BJ (cell line): ENCODE results near the gene PDCD7. TPM values are rescaled to one million over a fixed set of nuclear protein-coding genes. Genes with fewer than 3 reads are reported as not detected.
"Not testable (repeated sequence)": the region's sequence is repeated elsewhere in the genome, so short reads cannot be mapped to it uniquely, and the experiment has no call there.

ENCODE experiments used
- CTCF ChIA-PET: fragments of 350-600 bp; formaldehyde crosslinking; extraction: SDS; loops from one replicate; lab custom pipeline; 2021; ENCODE audit warnings: antibody characterized with exemption, inconsistent platforms; lab: Yijun Ruan, JAX
- POLR2A ChIA-PET: fragments of 300-600 bp; sonication (Branson Sonifier 250); formaldehyde crosslinking; extraction: SDS; loops from one replicate; lab custom pipeline; 2021; ENCODE audit warnings: antibody characterized with exemption; lab: Charles Lee
- DNase-seq: peaks from one replicate; pipeline ENCODE4 v3.0.0-alpha.2; 2011; ENCODE audit warnings: low read depth
- H3K27me3 ChIP-seq: 2 replicates; pipeline ENCODE4 v1.6.0; 2011; ENCODE audit warnings: low read length; ENCODE audit not compliant: control insufficient read depth, insufficient read depth
- H3K36me3 ChIP-seq: 2 replicates; pipeline ENCODE4 v1.5.1; 2011; ENCODE audit warnings: low read length; ENCODE audit not compliant: control insufficient read depth, insufficient read depth
- H3K4me3 ChIP-seq: 2 replicates; pipeline ENCODE4 v1.5.1; 2011; ENCODE audit warnings: low read depth, mild to moderate bottlenecking, control low read depth, low read length
- CTCF ChIP-seq: IDR thresholded peaks from 2 replicates; pipeline ENCODE4 v1.5.1; 2011; ENCODE audit warnings: low read depth, mild to moderate bottlenecking, control low read depth, inconsistent platforms, low read length, moderate library complexity; ENCODE audit not compliant: insufficient read depth
- polyA minus RNA-seq: library from RNA; depleted of rRNA, polyadenylated mRNA; stranded (reverse); fragments of >200 nt; gene quantifications from 2 replicates; pipeline ENCODE4 v1.2.3, GENCODE V29; 2011; rRNA and poly(A)+ RNA removed
- polyA plus RNA-seq: library from polyadenylated mRNA; depleted of rRNA; stranded (reverse); fragments of >200 nt; gene quantifications from 2 replicates; pipeline ENCODE4 v1.2.3, GENCODE V29; 2011; rRNA removed

PDCD7 gene, protein sequence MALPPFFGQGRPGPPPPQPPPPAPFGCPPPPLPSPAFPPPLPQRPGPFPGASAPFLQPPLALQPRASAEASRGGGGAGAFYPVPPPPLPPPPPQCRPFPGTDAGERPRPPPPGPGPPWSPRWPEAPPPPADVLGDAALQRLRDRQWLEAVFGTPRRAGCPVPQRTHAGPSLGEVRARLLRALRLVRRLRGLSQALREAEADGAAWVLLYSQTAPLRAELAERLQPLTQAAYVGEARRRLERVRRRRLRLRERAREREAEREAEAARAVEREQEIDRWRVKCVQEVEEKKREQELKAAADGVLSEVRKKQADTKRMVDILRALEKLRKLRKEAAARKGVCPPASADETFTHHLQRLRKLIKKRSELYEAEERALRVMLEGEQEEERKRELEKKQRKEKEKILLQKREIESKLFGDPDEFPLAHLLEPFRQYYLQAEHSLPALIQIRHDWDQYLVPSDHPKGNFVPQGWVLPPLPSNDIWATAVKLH
- polyA plus RNA-seq (11.8 and 12.0 TPM in 2 replicates), polyA minus RNA-seq (12.5 and 28.3 TPM in 2 replicates)

DNA sequence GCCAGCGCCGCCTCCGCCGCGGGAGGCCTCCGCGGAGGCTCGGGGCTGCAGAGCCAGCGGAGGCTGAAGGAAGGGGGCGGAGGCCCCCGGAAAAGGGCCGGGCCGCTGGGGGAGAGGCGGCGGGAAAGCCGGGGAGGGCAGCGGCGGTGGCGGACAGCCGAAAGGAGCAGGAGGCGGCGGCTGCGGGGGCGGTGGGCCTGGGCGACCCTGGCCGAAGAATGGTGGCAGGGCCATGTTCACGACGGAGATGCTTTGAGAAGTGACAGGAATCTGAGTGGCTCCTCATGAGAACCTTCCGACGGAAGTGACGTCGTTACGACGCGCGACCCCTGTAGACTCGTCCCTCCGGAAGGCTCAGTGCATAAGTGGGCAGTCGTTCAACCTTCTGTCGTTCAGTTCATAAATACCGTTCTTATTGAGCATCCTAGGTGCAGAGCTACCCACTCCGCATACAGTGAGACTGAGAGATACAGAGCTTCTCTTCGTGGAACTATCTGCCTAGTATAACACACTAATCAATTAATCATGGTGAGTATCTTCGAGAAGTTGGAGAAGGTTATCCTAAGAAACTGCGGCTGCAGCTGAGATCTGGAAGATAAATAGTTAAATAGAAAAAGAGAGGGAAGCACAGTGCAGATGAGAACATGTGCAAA lies at the start of gene PDCD7:
Gene PDCD7, minus strand, starts transcription at position 261 of the 653 bp plus-strand sequence. Its CDS starts 27 bp downstream, at position 234.
- H3K4me3 ChIP-seq: peak within 1 kb of the TSS; percentile 62
- peaks cover 4% of the 10 kb centered on the region; the same call in 1 of the 2 replicates for H3K36me3 ChIP-seq
- ChIA-PET POLR2A (interaction anchor here (0.6 kb wide), 1 partner anchor 112 kb away, joined by 3 read pairs; no protein-coding TSS in a partner anchor), CTCF (interaction anchor here (1.2 kb wide), 1 partner anchor 15 kb away, joined by 3 read pairs; no protein-coding TSS in a partner anchor)
- DNase-seq: peak; percentile 57
- TF ChIP-seq CTCF: no peak
- no peaks in the 10 kb centered on the region for H3K27me3 ChIP-seq

DNA sequence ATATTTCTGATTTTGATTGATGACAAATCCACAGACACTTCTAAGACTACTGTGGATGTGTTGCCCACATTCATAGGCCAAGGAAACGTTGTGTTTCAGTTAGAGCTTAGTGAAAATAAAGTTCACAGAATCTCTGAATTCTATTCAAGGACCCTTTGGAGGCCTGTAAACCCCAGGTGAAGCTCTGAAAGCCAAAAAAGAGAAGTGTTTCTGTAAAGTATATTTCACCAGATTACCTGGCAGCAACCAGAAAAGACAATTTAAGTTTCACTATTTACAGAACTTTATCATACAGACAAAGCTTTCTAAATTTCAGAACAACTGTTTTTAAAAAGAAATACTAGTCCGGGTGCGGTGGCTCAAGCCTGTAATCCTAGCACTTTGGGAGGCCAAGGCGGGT lies 48.9 kb upstream of the PDCD7 start:
- Histone ChIP-seq H3K27me3 (no peaks in the 10 kb centered on the region), H3K36me3 (peaks cover 3% of the 10 kb centered on the region; the same call in 1 of the 2 replicates), H3K4me3 (no peak overlapping the region)
- CTCF ChIA-PET: interaction anchor here (1.2 kb wide), 1 partner anchor 115 kb away, joined by 3 read pairs; no protein-coding TSS in a partner anchor
- POLR2A ChIA-PET: no interaction called here
- TF ChIP-seq CTCF: no peak
- no peak for DNase-seq

DNA sequence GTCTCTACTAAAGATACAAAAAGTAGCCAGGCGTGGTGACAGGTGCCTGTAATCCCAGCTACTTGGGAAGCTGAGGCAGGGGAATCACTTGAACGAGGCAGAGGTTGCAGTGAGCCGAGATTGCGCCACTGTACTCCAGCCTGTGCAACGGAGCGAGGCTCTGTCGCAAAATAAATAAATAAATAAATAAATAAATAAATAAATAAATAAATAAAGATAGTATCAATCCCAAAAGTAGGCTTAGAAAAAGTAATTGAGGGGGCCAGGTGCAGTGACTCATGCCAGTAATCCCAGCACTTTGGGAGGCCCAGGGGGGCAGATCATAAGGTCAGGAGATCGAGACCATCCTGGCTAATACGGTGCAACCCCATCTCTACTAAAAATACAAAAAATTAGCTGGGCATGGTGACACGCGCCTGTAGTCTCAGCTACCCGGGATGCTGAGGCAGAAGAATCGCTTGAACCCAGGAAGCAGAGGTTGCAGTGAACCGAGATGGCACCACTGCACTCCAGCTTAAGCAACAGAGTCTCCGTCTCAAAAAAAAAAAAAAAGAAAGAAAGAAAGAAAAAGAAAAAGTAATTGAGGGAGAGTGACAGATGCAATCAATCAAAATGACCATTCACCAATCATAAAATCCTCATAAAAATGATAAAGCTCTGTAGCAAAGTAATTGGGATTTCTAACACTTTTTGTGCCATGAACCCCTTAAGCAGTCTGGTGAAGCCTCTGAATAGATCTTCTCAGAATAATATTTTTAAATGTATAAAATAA lies 48.2 kb upstream of the PDCD7 start:
- H3K36me3 ChIP-seq, POLR2A ChIA-PET, H3K4me3 ChIP-seq, DNase-seq, H3K27me3 ChIP-seq: not testable (repeated sequence)
- CTCF ChIA-PET: interaction anchor here (0.6 to 1.2 kb wide), 3 partner anchors 8 to 220 kb away, joined by 3 to 5 read pairs (median 4); no protein-coding TSS in a partner anchor

- TF ChIP-seq CTCF: no peak
- Histone ChIP-seq H3K27me3 (no peaks in the 10 kb centered on the region), H3K4me3 (no peak overlapping the region), H3K36me3 (peaks cover 3% of the 10 kb centered on the region; the same call in 1 of the 2 replicates)
- CTCF ChIA-PET: interaction anchor here (0.7 to 1.7 kb wide), 3 partner anchors 100 to 130 kb away, joined by 3 read pairs; no protein-coding TSS in a partner anchor
- POLR2A ChIA-PET: no interaction called here
- DNase-seq: no peak
Measured at GRCh38 chr15:65180167-65180566, 46.6 kb upstream of the PDCD7 start.

GRCh38 chr15:65177901-65178300 lies 44.3 kb upstream of the PDCD7 start:
- H3K36me3 ChIP-seq: peaks cover 5% of the 10 kb centered on the region
- H3K27me3 ChIP-seq: no peaks in the 10 kb centered on the region
- ChIA-PET POLR2A (no interaction called here), CTCF (interaction anchor here (0.8 to 1.8 kb wide), 2 partner anchors 11 to 14 kb away, joined by 3 to 4 read pairs; no protein-coding TSS in a partner anchor)
- TF ChIP-seq CTCF: no peak
- no peak for DNase-seq
- no peak overlapping the region for H3K4me3 ChIP-seq
